ENCODE data around the gene FCAMR.
A peak's percentile ranks its signal among the peaks of the same experiment; 100 is the strongest.

FCAMR gene

DNA sequence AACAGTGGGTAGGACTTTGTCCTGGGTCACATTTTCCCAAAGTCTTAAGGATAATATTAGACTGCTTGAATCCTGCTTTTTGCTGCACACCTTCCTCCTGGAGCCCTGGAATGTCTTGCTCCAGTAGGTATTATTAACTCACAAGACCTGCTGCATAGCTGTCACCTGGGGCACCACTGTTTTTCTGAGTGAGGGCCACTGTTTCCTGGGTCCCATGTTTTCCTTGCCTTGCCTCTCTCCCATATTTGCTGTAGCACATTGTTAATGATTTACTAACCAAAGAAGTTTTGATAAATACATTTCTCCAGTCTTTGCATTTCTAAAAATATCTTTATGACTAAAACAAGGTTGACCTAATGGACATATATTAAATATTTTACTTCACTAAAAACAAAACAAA lies 22.5 kb upstream of the FCAMR start:
- DNase-seq (ENCODE audit: low spot score), result no peak

DNA sequence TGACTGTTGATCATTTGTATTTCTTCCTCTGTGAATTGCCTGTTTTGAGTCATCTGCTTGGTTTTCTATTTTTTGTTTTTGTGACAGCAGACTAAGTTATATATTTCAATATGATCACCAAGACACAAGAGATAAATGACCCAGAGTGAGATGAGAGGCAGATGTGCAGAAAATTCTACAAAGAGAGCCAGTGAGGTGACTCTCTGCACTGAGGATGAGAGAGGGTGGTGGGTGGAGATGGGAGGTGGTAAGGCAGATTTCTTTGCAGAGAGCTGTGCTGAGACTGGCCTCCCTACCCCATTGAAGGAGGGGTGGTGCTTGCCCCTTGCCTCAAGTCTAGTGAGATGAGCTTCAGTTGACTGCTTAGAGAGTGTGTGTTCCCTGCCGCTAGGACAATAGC lies 17.6 kb upstream of the FCAMR start:
- DNase-seq (ENCODE audit: low spot score), result no peak

DNA sequence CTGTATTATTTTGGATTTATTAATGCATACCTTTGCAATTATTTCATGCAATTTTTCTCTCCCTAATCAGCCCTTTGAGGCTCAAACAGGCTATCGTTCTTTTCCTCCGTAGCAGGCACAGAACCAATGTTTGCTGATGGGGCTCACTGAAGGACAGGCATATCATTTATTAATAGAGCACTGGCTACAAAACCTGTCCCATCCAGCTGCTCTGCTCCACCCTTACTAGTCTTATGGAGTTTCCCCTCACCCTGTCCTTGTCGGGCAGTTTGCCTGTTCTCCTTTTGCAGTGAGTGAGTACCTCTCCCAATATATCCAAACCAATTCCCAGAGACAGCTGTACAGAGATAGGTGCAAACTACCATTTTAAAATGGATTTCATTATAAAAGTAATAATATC lies 16.6 kb upstream of the FCAMR start:
- no peak for DNase-seq (ENCODE audit: low spot score)

DNA sequence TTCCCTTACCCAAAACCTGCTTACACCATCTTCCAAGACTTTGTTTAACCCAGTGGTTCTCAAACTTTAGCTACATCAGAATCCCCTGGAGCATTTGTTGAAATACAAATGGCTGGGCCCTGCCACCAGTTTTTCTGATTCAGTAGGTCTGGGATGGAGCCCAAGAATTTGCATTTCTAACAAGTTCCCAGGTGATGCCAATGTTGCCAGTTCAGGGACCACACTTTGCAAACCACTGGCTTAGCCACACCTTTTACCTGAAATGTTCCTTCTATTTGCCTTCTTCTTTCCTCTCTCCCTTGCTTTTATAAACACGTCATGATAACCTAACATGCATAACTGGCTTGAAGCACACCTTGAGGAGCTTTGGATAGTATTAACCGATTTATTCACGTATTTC lies 16.1 kb upstream of the FCAMR start:
- no peak for DNase-seq (ENCODE audit: low spot score)

DNA sequence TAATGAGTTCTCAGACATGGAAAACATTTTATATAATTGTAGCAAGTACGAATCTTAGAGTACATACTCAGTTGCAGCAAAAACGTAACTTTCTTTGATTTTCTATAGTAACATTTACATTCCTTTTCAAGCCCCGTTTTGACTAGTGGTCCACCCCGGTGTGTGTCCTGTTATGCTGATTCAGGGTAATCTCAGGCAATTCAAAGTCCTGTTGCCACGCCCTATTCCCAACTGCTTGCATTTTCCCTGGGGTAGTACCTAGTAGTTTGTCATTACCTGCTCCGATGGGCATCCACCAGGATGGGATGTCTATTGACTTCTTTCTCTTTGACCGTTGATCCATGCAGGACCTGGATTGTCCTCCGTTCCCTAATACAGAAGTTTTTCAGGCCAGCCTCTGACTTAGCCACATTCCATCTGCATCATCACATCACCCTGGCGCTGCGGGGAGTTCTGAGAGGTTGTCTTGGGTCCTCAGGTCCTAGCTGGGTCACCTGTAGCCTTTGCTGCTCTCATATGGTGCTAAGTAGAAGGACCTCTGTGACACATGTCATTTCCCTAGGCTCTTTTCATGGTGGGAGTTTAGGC lies 15.0 kb upstream of the FCAMR start:
- no peak for DNase-seq (ENCODE audit: low spot score)

DNA sequence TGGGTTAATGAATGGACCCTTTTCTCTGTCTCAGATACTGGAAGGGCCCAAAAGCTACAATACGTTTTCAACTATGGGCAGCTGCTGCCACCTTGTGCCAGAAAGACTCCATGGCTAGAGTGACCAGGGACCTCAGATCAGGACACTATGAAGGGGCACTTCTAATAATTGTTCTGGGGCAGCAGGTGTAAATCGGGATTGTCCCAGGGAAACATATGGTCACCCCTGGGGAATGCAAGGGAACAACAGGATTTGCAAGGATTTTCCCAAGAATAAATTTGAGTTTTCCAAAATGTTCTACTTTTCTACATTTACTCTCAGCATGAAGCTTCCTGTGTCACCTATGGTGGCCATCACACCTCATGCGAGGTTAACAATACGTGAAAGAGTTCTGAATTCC lies 12.0 kb upstream of the FCAMR start:
- DNase-seq (ENCODE audit: low spot score), result peak; percentile 32

DNA sequence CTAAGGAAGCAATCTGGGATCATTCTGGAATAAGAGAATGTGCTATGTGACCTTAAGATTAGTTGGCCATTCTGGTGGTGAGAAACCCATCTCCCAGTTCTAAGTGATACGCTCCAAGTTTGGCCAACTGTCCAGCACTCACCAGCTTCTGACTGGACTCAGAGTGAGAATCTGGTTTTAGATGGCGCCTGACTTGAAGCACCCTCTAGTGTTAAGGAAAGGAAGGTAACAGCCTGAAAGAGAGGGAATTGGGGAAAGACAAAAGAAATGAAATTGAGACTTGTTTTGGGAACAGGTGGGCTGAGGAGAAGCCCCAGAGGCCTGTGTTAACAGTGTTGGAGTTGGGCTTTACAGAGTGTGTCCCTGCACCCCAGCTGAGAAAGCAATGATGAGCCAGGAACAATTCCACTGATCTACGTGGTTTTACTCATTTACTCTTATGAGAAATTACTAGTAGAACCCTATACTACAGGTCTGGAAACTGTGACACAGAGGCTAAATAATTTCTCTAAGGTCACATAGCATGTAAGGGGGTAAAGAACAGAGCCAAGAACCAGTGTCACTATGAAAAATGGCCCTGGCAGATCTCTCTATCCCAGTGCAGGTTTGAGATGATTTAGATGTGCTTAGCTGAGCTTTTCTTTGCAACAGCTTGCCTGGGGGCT lies 9.3 kb upstream of the FCAMR start:
- DNase-seq (ENCODE audit: low spot score), result no peak

DNA sequence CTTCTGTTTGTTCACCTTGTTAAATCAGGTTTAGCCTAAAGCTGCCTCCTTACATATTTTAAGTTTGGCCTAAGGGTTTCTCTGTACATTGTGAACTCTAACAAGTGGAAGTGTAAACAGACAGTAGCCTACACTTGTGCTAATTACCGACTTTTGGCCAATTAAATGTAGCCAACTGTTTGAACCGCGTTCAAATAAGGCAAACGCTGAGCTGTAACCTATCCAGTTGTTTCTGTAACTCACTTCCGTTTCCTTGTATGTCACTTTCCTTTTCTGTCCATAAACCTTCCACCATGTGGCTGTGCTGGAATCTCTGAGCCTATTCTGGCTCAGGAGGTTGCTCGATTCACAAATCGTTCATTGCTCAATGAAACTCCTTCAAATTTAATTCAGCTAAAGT lies 8.0 kb upstream of the FCAMR start:
- DNase-seq (ENCODE audit: low spot score), result no peak

DNA sequence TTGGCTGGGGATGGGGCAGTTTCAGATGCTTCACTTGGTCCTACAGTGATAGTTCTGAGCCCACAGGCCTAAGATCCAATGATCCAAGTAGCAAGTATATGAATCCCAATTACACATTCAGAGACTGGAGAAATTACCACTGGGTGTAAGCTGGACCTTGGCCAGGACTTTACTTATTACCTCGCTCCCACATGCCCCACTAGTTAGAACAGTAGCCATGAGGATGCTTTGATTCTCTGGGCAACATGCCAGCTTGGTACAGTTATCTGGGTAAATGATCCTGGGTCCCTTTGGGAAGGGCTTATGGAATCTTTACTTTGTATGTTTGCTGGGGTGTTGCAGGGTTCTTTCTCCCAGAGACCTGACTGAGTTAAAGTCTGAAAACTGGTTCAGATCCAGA lies 5.0 kb upstream of the FCAMR start:
- no peak for DNase-seq (ENCODE audit: low spot score)

DNA sequence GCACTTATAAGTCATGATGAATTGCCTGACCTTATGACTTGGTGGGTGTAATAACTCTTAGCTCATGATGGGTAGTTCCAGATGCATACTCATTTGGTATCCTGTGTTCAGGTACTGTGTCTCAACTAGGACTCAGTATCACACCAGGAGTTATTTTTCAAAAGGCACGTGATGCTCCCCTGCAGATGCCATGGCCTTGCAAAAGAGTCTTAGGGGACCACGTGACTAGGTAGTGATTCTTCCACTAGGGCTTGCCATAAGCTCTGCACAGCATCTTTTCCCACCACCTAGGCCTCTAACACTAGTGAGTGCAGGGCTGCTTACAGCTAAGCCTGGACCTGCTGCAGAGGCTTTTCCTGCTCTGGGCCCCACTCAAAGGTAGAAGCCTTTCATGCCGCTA lies 3.9 kb upstream of the FCAMR start:
- no peak for DNase-seq (ENCODE audit: low spot score)

DNA sequence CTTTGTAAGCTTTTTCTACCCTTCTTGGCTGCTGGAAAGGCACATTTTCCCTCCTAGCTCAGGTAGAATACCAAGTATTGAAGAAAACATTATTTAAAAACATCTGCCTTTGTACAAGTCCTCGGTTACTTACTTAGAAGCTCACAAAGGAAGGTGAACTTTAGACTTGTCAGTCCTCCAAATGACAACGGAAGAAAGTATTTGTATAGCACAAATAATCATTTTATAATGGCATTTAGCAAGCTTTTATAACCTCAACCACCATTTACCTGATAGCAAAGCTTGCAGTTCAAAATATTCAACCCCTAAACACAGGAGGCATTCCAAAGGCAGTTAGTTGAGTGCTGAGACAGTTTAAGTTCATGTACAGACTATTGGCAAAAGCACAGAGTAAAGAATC lies 2.5 kb upstream of the FCAMR start:
- no peak for DNase-seq (ENCODE audit: low spot score)

DNA sequence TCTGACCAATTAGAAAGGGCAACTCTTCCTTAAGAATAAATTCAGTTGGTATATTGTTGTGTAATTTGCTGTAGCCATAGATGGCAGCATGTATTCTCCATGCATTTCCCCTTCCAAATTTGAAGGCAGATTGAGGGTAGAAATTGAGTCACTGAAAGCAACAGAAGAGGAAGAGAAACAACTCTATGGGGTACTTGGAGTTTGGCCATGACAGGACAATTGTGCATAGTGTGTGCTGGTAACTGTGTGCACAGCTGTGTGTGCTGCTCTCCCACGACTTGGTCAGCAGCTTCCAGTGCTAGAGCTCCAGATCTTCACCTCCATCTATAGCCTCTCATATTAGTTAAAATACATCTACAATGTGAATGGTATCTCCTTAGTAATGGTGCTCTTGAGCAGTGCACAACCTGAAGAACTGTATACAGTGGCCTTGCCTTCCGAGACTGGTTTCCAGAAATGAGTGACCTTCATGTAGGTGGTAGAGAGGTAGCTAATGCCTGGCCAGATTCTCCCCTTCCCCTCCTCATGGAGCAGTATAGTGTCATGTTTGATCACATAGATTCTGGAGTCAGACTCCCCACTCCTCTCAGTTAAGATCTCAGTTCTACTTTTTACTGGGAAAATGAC lies 882 bp upstream of the FCAMR start:
- no peak for DNase-seq (ENCODE audit: low spot score)

DNA sequence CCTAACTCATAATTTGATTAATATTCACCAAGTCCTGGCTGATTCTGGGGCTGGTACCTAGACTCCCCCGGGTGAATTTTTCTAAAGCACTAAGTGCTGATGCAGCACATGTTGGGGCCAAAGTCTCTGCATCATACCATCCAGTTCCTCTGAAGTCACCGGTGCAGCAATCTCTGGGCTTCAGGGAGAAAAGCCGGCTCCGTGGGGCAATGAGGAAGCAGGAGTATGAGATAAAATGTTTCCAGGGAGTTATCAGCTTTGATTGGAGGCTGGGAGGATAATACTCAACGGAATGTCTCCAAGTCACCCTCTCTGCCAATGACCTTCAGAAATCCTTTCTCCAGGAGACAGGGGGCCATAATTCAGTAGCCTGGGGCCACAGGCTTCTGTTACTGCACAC lies 1.2 kb downstream of the FCAMR start:
- DNase-seq (ENCODE audit: low spot score), result no peak

DNA sequence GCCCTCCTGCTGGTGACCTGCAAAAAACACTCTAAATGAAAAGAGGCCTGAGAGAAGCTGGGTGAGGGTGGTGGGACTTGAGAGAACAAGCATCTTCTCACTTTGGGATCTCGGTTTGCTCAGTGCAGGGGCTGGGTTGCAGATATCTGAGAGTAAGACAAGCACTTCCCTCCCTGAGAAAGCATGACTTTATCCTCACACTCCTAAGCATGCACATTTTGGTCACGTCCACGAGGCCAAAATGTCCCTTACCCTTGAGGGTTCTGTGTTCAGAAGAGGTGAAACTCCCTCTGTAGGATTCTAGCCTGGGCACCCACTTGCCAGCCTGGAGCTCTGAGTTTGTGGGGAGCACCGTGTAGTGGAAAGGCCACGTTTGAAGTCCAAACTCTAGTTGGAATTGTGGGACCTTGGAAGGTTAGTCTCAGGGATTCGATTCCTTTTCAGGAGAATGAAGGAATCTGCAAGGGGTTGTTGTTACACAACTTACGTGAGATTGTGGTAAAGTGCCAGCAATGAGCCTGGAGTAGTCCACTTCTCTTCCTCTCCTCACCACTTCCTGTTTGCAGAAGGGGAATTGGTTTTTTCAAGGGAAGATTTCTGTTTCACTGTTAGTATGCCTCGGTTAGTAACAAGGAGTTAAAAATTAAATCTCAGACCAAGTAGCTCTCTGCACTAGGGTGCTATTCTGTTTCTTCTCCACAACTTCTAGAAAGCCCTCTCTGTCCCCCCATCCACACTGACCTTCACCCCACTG lies 3.0 kb downstream of the FCAMR start:
- no peak for DNase-seq (ENCODE audit: low spot score)

DNA sequence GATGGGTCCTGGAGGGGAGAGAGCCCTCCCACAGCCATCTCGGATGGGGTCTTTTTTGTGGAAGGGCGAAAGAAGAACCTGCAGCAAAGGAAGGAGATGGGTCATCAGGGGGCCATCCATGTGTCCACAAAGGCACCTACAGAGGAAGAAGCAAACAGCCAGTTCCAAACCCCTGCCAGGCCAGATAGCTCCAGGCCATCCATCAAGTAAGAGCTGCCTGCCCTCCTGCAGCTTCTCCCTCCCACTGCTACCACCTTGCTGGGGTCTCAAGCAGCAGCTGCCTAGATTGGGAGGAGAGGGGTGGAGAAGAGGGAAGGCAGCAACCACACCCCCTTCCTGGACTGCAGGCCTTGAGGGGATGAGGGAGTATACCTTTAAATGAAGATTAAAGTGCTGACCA lies 4.5 kb downstream of the FCAMR start:
- no peak for DNase-seq (ENCODE audit: low spot score)

DNA sequence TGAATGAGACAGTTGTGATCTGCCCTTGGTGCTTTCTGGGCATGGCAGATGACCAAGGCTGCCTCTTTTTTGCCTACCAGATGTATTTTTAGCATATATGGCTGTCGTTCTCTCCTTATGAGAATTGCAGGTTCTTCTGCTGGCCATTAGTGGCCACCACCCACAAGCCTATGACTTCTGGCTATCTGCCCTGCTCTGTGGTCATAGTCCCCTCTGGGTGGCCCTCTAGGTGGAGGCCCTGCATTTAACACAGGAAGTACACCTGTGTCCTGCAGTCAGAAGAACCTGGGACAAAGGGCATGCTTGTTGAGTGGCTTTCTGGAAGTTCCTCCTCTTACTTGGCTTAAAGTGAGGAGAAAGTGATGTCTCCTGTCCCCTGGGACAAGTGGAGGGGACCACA lies 6.5 kb downstream of the FCAMR start:
- no peak for DNase-seq (ENCODE audit: low spot score)

DNA sequence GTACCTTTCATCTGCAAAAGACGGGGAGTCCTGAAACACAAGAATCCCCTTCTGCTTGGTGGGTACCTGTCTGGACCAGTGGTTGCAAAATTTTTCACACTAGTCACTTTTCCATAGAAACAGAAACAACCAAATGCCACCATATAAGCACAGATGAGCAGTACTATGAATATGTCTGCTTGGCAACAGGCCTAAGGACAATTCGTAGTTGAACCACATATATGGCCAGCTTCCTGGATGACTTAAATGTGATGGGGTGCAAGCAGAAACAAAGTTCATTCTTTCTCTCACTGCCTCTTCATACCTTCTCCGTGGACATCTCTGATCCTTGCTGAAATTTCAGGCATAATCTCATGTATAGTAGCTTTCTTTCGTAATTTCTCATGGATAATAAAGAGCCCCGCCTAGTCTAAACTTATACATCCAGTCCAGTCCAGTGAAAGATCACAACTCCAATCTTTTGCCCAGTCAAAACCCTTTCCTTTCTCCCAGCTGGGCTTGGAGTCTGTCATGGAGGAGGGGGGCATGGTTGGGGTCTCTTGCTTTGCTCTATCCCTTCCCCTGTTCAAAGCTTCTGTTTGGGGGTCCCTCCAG lies 7.0 kb downstream of the FCAMR start:
- DNase-seq (ENCODE audit: low spot score), result no peak

DNA sequence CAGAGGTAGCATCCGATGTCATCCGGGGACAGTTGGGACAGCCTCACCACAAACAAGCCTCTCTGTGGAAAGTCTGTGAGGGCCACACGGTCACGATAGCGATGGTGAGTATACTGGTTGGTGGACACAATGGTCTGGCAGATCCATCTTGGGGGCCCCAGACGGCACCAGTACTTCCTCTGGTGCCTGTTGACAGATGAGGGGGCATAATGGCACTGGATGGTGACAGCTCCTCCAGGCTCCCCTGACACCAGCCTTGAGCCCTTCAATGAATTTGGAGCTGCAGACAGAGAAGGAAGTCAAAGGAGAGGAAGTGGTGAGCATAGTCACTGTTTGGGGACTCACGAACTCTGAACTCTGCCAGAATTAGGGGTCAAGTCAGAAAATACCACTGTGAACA lies 8.0 kb downstream of the FCAMR start:
- DNase-seq (ENCODE audit: low spot score), result no peak

DNA sequence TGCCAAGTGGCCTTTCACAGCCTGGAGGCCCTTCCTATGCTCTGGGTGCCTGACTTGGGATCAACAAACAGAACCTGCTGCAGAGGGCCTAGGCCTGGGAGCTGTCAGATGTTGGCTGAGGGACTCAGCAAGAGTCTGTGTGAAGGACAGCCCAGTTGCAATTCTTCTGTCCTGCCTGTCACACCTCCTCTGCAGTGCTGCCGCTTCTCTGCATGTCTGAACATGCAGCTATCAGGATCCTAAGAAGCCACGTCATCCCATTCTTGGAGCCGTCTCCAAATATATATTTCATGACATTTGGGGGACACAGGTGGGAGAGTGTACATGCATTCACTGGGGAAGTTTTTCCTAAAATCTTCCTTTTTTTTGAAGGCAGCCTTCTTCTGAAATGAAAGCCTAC lies 8.6 kb downstream of the FCAMR start:
- no peak for DNase-seq (ENCODE audit: low spot score)

DNA sequence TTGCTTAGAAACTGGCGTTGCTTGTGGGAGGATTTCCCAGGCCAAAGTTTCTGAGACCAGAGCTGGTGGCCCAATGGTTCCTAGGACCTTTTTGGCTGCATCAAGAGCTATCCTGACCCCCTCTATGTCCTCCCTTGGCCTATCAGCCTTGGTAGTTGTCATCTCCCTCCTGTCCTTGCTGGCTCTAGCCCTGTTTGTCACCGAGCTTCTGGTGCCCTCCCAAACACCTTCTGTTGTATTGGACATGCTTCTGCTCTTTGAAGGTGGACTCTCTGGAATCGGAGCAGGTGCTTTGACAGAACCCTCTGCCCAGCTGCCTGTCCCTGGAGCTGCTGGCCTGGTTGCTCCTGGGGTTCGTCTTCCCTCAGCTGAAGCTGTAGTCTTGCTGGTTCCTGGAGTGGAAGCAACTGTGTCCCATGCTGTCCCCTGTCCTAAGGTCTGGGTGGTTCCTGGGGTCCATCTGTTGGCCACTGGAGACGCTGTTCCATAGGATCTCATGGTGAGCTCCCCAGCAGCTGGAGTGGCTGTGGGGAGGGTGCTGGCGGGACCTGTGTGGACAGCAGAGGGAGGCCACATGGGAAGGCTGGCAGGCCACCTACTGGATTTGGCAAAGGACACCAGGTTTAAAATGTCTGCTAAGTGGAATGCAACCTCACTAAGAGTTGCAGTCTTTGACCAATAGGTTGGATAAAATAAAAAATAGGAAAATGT lies 9.4 kb downstream of the FCAMR start:
- no peak for DNase-seq (ENCODE audit: low spot score)

DNA sequence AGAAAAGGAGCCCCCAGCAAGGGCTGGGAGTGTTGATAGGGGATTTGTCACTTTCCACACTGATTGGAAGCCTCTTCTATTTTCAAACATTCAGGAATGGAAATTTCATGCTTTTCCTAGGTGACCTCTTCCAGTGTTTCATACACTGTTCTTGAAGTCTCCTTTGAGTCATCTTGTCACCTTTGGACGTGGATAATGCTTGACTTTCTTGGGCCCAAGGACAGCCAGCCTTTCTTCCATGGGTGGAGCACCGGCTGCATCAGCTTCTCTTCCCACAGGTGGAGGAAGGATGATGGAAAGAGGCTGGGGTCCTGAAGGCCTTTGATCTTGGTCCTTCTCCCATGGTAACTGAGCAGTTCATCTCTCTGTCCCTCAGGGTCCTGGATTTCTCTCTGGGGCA lies 12.1 kb downstream of the FCAMR start:
- no peak for DNase-seq (ENCODE audit: low spot score)

DNA sequence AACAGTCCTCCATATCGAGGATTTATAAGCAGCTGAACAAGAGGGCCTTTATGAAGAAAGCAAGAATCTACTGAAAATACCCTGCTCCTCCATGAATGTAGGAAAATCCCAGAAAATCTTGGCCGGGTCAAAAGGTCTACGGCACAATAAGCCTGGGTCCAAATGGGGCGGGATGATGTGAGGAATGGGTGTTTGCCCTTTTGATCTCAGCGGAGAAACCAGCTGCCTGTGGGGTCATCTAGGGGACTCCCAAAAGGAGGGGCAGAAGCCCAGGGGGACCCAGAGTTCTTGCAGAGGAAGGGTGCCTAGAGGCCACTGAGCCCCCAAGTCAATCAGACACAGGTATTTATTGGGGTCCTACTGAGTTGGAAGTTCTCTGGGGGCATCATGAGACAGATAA lies 12.6 kb downstream of the FCAMR start:
- DNase-seq (ENCODE audit: low spot score), result no peak
